DMS53 treated with DMSO at 0.1 percent for 48 hours (cell line): ENCODE measurements around the gene FAAP20.

Source experiments
- DNase-seq: peaks from one replicate; lab custom pipeline; 2025; ENCODE audit not compliant: unreplicated experiment; lab: John Stamatoyannopoulos, UW

Gene FAAP20

GRCh38 chr1:2230781-2231531 lies 36.4 kb upstream of the FAAP20 start:
- no peak for DNase-seq

- no peak for DNase-seq
Observed at GRCh38 chr1:2229911-2230731, 35.5 kb upstream of the FAAP20 start.

GRCh38 chr1:2229037-2229864 lies 34.7 kb upstream of the FAAP20 start:
- peak; percentile 35 for DNase-seq

GRCh38 chr1:2228694-2229036 lies 34.1 kb upstream of the FAAP20 start:
- no peak for DNase-seq

GRCh38 chr1:2228157-2228594 lies 33.6 kb upstream of the FAAP20 start, which contains the start of gene SKI:
Gene SKI, plus strand, starts transcription at chr1:2228319. Its CDS starts 448 bp downstream, at chr1:2228767.
- DNase-seq, result no peak

- peak; percentile 92 for DNase-seq
Observed at GRCh38 chr1:2227346-2228156, 33.0 kb upstream of the FAAP20 start.

- no peak for DNase-seq
Observed at GRCh38 chr1:2226525-2227345, 32.2 kb upstream of the FAAP20 start.

GRCh38 chr1:2224631-2225428 lies 30.3 kb upstream of the FAAP20 start:
- DNase-seq, result no peak

GRCh38 chr1:2224170-2224584 lies 29.6 kb upstream of the FAAP20 start:
- no peak for DNase-seq

- no peak for DNase-seq
Observed at GRCh38 chr1:2221271-2221670, 26.7 kb upstream of the FAAP20 start.

GRCh38 chr1:2216767-2217058 lies 22.1 kb upstream of the FAAP20 start:
- no peak for DNase-seq

- no peak for DNase-seq
Observed at GRCh38 chr1:2215909-2216766, 21.6 kb upstream of the FAAP20 start.

GRCh38 chr1:2215329-2215728 lies 20.8 kb upstream of the FAAP20 start:
- no peak for DNase-seq

- DNase-seq, result no peak
Observed at GRCh38 chr1:2214541-2215241, 20.1 kb upstream of the FAAP20 start.

- no peak for DNase-seq
Observed at GRCh38 chr1:2213576-2214505, 19.3 kb upstream of the FAAP20 start.
